K562 (cell line): Measurements from ENCODE around the gene OSBPL7. TPM values are rescaled to one million over a fixed set of nuclear protein-coding genes. Genes with fewer than 3 reads are reported as not detected.
A peak's percentile ranks its signal among the peaks of the same experiment; 100 is the strongest.

Experiments
- ATF1 ChIP-seq, 2 experiments: fragments of 450-650 bp in 1 of 2; IDR thresholded peaks; 2 replicates each; pipeline ENCODE4 v1.6.1; 2016; ENCODE audit warnings: missing compliant biosample characterization in 1 of 2, missing genetic modification characterization in 1 of 2
- CBX3 ChIP-seq, 2 experiments: IDR thresholded peaks; 1 replicate in 1 of 2; 2 replicates in 1 of 2; pipeline ENCODE4 v1.6.1; 2012; ENCODE audit warnings: inconsistent platforms in 2 of 2, low read length in 2 of 2, borderline replicate concordance in 1 of 2, control low read depth in 1 of 2
- CREBBP ChIP-seq: IDR thresholded peaks from one replicate; pipeline ENCODE4 v1.6.1; 2012; ENCODE audit warnings: low read depth, mild to moderate bottlenecking, control low read depth, inconsistent platforms, low read length
- ETS1 ChIP-seq: conservative IDR thresholded peaks from 2 replicates; pipeline ENCODE4 v1.6.1; 2011; ENCODE audit warnings: low read depth, mild to moderate bottlenecking, low read length; ENCODE audit not compliant: control insufficient read depth
- KLF16 ChIP-seq: IDR thresholded peaks from 2 replicates; pipeline ENCODE4 v1.6.1; 2016; ENCODE audit warnings: antibody characterized with exemption
- MEF2D ChIP-seq: conservative IDR thresholded peaks from 2 replicates; pipeline ENCODE4 v1.6.1; 2016; ENCODE audit warnings: low read depth, missing genetic modification characterization, missing compliant biosample characterization
- POLR2G ChIP-seq: fragments of 200-400 bp; formaldehyde crosslinking; IDR thresholded peaks from 2 replicates; pipeline ENCODE4 v1.6.1; 2017; ENCODE audit warnings: low read depth, mild to moderate bottlenecking, antibody characterized with exemption, low read length, moderate library complexity
- RCOR1 ChIP-seq, 2 experiments: IDR thresholded peaks; 2 replicates each; pipeline ENCODE4 v1.6.1; 2012; ENCODE audit warnings: low read depth in 2 of 2, low read length in 2 of 2, borderline replicate concordance in 1 of 2, improper control_type of control experiment in 1 of 2
- SNIP1 ChIP-seq: fragments of 450-650 bp; IDR thresholded peaks from 2 replicates; pipeline ENCODE4 v1.7.1; 2017; ENCODE audit warnings: low read depth, mild to moderate bottlenecking
- SP2 ChIP-seq: IDR thresholded peaks from 2 replicates; pipeline ENCODE4 v1.6.1; 2011; ENCODE audit warnings: mild to moderate bottlenecking, low read depth, low read length, moderate library complexity; ENCODE audit not compliant: poor library complexity, severe bottlenecking; ENCODE audit errors: extremely low read depth
- YY1 ChIP-seq, 3 experiments: IDR thresholded peaks; 2 replicates each; pipeline ENCODE4 v1.6.1; 2011; ENCODE audit warnings: low read length in 2 of 3, mild to moderate bottlenecking in 2 of 3, moderate library complexity in 2 of 3, borderline replicate concordance in 1 of 3, control low read depth in 1 of 3, low read depth in 1 of 3; ENCODE audit not compliant: insufficient read depth in 3 of 3, insufficient replicate concordance in 2 of 3, control insufficient read depth in 1 of 3, insufficient read length in 1 of 3; ENCODE audit errors: extremely low read depth in 1 of 3
- ZEB2 ChIP-seq: fragments of 450-650 bp; IDR thresholded peaks from 2 replicates; pipeline ENCODE4 v1.6.1; 2016
- ZNF780A ChIP-seq: fragments of 250-450 bp; sonication (Bioruptor Pico); IDR thresholded peaks from 2 replicates; pipeline ENCODE4 v1.5.0; 2021; ENCODE audit warnings: mild to moderate bottlenecking
- polyA plus RNA-seq, 8 experiments: library from polyadenylated mRNA; depleted of rRNA in 4 of 8; stranded (reverse) in 5 of 8; unstranded in 3 of 8; fragments of >200 nt; fragmentation: Nextera tagmentation in 2 of 8; fragmentation: Illumina TruSeq in 1 of 8; extraction: Ambion mirVana in 2 of 8; extraction: Trizol in 1 of 8; gene quantifications; 2 replicates each; pipeline versions ENCODE4 v1.2.1 to v1.2.3, GENCODE V29; 2011 to 2014; ENCODE audit warnings: inconsistent platforms in 1 of 8, missing spikeins in 1 of 8
- total RNA-seq, 7 experiments: library from RNA; depleted of rRNA in 6 of 7; stranded (reverse); fragments of >200 nt in 6 of 7; fragmentation: Illumina TruSeq in 2 of 7; extraction: Trizol in 2 of 7; gene quantifications; 2 replicates each; pipeline versions ENCODE4 v1.2.1 to v1.2.3, GENCODE V29; 2011 to 2021; ENCODE audit warnings: low replicate concordance in 1 of 7
- TF ChIP-seq, protein P1 (sequence below): fragments of 450-650 bp; formaldehyde crosslinking; IDR thresholded peaks from 2 replicates; pipeline ENCODE4 v1.4.0; 2022; ENCODE audit warnings: missing genetic modification characterization
- TF ChIP-seq, protein P2 (sequence below): sonication (generic); formaldehyde crosslinking; IDR thresholded peaks from 2 replicates; pipeline ENCODE4 v1.8.0; 2022; ENCODE audit warnings: missing genetic modification reagents, mild to moderate bottlenecking, moderate library complexity, borderline replicate concordance
- TF ChIP-seq, protein P3 (sequence below): sonication (generic); formaldehyde crosslinking; IDR thresholded peaks from 2 replicates; pipeline ENCODE4 v1.8.1; 2023; ENCODE audit warnings: mild to moderate bottlenecking, missing genetic modification reagents
- TF ChIP-seq, protein P4 (sequence below): fragments of 450-650 bp; IDR thresholded peaks from 2 replicates; pipeline ENCODE4 v1.6.1; 2016; ENCODE audit warnings: borderline replicate concordance

OSBPL7 gene
- total and polyA plus RNA-seq, 9 of the 15 experiments (the other 6 are each of a cell fraction or from before 2014, with no cell fraction given): 0.32 to 11.9 (median 5.8) TPM

DNA sequence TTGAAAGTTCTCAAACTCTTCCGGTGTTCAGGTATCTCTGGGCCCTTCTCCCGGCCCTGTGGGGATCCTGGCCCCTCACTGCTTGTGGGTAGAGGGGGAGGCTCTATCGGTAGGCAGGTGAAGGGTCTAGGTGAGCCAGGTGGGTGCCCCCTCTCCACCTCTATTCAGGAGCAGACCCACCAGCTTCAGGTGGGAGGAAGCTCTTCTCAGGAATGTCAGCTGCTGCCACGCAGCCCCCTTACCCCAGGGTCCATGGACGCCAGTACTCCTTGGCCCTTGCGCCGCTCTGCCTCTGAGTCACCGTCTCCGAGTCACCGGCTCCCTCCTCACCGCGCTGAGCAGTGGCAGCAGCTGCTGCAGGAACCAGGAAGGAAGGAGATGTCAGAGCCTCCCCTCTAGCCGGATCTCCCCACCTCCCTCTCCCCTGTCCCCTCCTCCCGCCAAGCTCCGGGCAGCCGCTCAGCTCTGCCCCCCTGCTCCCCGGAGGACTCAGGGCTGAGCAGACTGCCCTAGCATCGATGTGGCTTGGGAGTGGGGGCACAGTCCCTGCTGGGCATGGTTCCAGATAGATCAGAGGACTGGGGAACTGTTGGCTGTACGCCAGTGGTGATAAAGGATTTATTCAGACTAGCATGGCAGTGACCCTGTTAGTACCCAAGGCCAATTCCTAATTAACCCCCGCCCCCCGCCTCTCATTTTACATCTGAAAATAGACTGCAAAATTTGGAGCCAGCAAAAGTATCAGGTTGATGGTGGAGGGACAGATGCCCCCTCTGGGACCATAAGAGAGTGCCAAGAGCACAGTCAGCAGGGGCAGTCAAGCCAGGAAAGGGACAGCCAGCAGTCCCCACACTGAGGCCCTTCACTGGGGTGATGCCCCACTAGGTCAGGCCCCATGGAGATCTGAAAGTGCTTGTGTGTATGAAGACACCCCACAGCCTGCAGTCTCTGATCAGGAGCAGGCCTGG is at the start of gene OSBPL7 (continued):
- TF ChIP-seq, protein P1, sequence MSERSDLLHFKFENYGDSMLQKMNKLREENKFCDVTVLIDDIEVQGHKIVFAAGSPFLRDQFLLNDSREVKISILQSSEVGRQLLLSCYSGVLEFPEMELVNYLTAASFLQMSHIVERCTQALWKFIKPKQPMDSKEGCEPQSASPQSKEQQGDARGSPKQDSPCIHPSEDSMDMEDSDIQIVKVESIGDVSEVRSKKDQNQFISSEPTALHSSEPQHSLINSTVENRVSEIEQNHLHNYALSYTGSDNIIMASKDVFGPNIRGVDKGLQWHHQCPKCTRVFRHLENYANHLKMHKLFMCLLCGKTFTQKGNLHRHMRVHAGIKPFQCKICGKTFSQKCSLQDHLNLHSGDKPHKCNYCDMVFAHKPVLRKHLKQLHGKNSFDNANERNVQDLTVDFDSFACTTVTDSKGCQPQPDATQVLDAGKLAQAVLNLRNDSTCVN: no peak
- TF ChIP-seq, protein P2, sequence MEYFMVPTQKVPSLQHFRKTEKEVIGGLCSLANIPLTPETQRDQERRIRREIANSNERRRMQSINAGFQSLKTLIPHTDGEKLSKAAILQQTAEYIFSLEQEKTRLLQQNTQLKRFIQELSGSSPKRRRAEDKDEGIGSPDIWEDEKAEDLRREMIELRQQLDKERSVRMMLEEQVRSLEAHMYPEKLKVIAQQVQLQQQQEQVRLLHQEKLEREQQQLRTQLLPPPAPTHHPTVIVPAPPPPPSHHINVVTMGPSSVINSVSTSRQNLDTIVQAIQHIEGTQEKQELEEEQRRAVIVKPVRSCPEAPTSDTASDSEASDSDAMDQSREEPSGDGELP (CRISPR knock-in tag): peak; percentile 97
- TF ChIP-seq CBX3 (IDR thresholded peaks at IDR 0.05; ENCODE audit: borderline replicate concordance in 1 of 2, low read length in 2 of 2): peak in 1 of 2 experiments; percentile 52; a peak in 1 of 3 replicates
- TF ChIP-seq KLF16: peak; percentile 6; the same call in 1 of the 2 replicates
- peak; percentile 83 for TF ChIP-seq POLR2G
- no peak for TF ChIP-seq CREBBP
- TF ChIP-seq, protein P3, sequence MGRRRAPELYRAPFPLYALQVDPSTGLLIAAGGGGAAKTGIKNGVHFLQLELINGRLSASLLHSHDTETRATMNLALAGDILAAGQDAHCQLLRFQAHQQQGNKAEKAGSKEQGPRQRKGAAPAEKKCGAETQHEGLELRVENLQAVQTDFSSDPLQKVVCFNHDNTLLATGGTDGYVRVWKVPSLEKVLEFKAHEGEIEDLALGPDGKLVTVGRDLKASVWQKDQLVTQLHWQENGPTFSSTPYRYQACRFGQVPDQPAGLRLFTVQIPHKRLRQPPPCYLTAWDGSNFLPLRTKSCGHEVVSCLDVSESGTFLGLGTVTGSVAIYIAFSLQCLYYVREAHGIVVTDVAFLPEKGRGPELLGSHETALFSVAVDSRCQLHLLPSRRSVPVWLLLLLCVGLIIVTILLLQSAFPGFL (CRISPR knock-in tag): no peak
- TF ChIP-seq ATF1 (CRISPR knock-in tag; IDR thresholded peaks at IDR 0.05): no peak
- peak; percentile 28; the same call in 1 of the 2 replicates for TF ChIP-seq ATF1 (tag; IDR thresholded peaks at IDR 0.05)
- TF ChIP-seq YY1 (IDR thresholded peaks at IDR 0.05; ENCODE audit: borderline replicate concordance in 1 of 3, control insufficient read depth in 1 of 3, extremely low read depth in 1 of 3, insufficient read depth in 3 of 3, insufficient read length in 1 of 3, insufficient replicate concordance in 2 of 3, low read depth in 1 of 3, low read length in 2 of 3): peak in 2 of 3 experiments; percentile 47 to 69
- TF ChIP-seq ZEB2: peak; percentile 47; the same call in 1 of the 2 replicates
- peak; percentile 80 for TF ChIP-seq SP2
- TF ChIP-seq MEF2D (tag): 0 out of 2 replicates have a peak, but pooled peaks have one; percentile 19
- TF ChIP-seq SNIP1: peak; percentile 79
- TF ChIP-seq, protein P4, sequence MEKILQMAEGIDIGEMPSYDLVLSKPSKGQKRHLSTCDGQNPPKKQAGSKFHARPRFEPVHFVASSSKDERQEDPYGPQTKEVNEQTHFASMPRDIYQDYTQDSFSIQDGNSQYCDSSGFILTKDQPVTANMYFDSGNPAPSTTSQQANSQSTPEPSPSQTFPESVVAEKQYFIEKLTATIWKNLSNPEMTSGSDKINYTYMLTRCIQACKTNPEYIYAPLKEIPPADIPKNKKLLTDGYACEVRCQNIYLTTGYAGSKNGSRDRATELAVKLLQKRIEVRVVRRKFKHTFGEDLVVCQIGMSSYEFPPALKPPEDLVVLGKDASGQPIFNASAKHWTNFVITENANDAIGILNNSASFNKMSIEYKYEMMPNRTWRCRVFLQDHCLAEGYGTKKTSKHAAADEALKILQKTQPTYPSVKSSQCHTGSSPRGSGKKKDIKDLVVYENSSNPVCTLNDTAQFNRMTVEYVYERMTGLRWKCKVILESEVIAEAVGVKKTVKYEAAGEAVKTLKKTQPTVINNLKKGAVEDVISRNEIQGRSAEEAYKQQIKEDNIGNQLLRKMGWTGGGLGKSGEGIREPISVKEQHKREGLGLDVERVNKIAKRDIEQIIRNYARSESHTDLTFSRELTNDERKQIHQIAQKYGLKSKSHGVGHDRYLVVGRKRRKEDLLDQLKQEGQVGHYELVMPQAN: peak; percentile 85
- 0 out of 4 replicates have a peak, but pooled peaks of 1 of the 2 experiments have one; percentile 39 for TF ChIP-seq RCOR1 (IDR thresholded peaks at IDR 0.05; ENCODE audit: borderline replicate concordance in 1 of 2, low read depth in 2 of 2, low read length in 2 of 2)
- peak; percentile 59; the same call in 1 of the 2 replicates for TF ChIP-seq ETS1
- no peak for TF ChIP-seq ZNF780A (CRISPR knock-in tag)
